ENCODE data around the gene PARM1. TPM values are rescaled to one million over a fixed set of nuclear protein-coding genes. Genes with fewer than 3 reads are reported as not detected.

The PARM1 gene
- total and polyA plus RNA-seq, 2 experiments from 2014 or later: 4.9 to 10.4 TPM

DNA sequence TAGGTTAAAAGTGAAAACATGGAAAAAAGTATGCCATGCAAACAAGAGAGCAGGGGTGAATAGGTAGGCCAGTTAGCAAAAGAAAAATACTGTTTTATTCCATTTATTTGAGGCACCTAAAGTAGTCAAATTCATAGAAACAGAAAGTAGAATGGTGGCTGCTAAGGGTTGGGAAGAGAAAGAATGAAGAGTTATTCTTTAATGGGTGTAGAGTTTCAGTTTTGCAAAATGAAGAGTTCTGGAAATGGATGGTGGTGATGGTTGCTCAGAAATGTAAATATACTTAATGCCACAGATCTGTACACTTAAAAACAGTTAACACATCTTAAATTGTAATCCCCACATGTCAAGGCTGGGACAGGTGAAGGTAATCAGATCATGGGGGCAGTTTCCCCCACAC, 29.7 kb downstream of the PARM1 start:
- DNase-seq (ENCODE audit: low spot score): no peak
- Mint-ChIP-seq H3K27me3 (ENCODE audit: insufficient read depth, low read depth, poor library complexity) (no peaks in the 10 kb centered on the region), H3K4me3 (no peak overlapping the region), H3K27ac (no peak overlapping the region), H3K36me3 (ENCODE audit: low read depth) (peaks cover 4% of the 10 kb centered on the region; the same call in 2 of the 3 replicates), H3K9me3 (peaks cover 4% of the 10 kb centered on the region; the same call in 1 of the 3 replicates), H3K4me1 (no peaks in the 10 kb centered on the region)
- Histone ChIP-seq H3K79me2 (replicated peaks; ENCODE audit: insufficient read depth) (no peaks in the 10 kb centered on the region), H3K4me3 (no peak overlapping the region), H3F3A (replicated peaks; ENCODE audit: low read depth) (no peaks in the 10 kb centered on the region), H3K36me3 (ENCODE audit: insufficient read depth) (no peaks in the 10 kb centered on the region), H3K4me1 (ENCODE audit: insufficient read depth) (no peaks in the 10 kb centered on the region), H3K4me2 (no peak overlapping the region), H2AFZ (no peak overlapping the region), H3K9me2 (ENCODE audit: insufficient read depth) (peaks cover 6% of the 10 kb centered on the region), H3K27ac (ENCODE audit: low read depth) (no peak overlapping the region), H3K27me3 (ENCODE audit: insufficient read depth) (no peaks in the 10 kb centered on the region), H4K20me1 (replicated peaks; ENCODE audit: insufficient read depth) (no peaks in the 10 kb centered on the region)
- no peak for ATAC-seq
- no peak for TF ChIP-seq ZNF331 (CRISPR knock-in tag; IDR thresholded peaks at IDR 0.05; ENCODE audit: low read depth)
- TF ChIP-seq CREB1 (CRISPR knock-in tag; IDR thresholded peaks at IDR 0.05; ENCODE audit: low read depth): no peak
- TF ChIP-seq EZH2phosphoT487 (IDR thresholded peaks at IDR 0.05; ENCODE audit: unreplicated experiment): no peak

- Histone ChIP-seq H3K4me2 (no peak overlapping the region), H4K20me1 (replicated peaks; ENCODE audit: insufficient read depth) (no peaks in the 10 kb centered on the region), H3K9me2 (ENCODE audit: insufficient read depth) (peaks cover 6% of the 10 kb centered on the region), H3K4me1 (ENCODE audit: insufficient read depth) (no peaks in the 10 kb centered on the region), H2AFZ (no peak overlapping the region), H3K36me3 (ENCODE audit: insufficient read depth) (no peaks in the 10 kb centered on the region), H3K27me3 (ENCODE audit: insufficient read depth) (no peaks in the 10 kb centered on the region), H3K27ac (ENCODE audit: low read depth) (no peak overlapping the region), H3K79me2 (replicated peaks; ENCODE audit: insufficient read depth) (no peaks in the 10 kb centered on the region), H3K4me3 (no peak overlapping the region), H3F3A (replicated peaks; ENCODE audit: low read depth) (no peaks in the 10 kb centered on the region)
- Mint-ChIP-seq H3K27ac (no peak overlapping the region), H3K4me1 (no peaks in the 10 kb centered on the region), H3K4me3 (no peak overlapping the region), H3K27me3 (ENCODE audit: insufficient read depth, low read depth, poor library complexity) (no peaks in the 10 kb centered on the region), H3K9me3 (peaks cover 4% of the 10 kb centered on the region; the same call in 1 of the 3 replicates), H3K36me3 (ENCODE audit: low read depth) (peaks cover 4% of the 10 kb centered on the region; the same call in 2 of the 3 replicates)
- DNase-seq (ENCODE audit: low spot score) (no peak), ATAC-seq (no peak)
- no peak for TF ChIP-seq CREB1 (CRISPR knock-in tag; IDR thresholded peaks at IDR 0.05; ENCODE audit: low read depth)
- TF ChIP-seq ZNF331 (CRISPR knock-in tag; IDR thresholded peaks at IDR 0.05; ENCODE audit: low read depth): no peak
- no peak for TF ChIP-seq JUNB (IDR thresholded peaks at IDR 0.05; ENCODE audit: unreplicated experiment)
- no peak for TF ChIP-seq EZH2phosphoT487 (IDR thresholded peaks at IDR 0.05; ENCODE audit: unreplicated experiment)
- TF ChIP-seq, protein P1, sequence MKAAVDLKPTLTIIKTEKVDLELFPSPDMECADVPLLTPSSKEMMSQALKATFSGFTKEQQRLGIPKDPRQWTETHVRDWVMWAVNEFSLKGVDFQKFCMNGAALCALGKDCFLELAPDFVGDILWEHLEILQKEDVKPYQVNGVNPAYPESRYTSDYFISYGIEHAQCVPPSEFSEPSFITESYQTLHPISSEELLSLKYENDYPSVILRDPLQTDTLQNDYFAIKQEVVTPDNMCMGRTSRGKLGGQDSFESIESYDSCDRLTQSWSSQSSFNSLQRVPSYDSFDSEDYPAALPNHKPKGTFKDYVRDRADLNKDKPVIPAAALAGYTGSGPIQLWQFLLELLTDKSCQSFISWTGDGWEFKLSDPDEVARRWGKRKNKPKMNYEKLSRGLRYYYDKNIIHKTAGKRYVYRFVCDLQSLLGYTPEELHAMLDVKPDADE (IDR thresholded peaks at IDR 0.05): no peak
- no peak for TF ChIP-seq STAT1 (IDR thresholded peaks at IDR 0.05; ENCODE audit: unreplicated experiment)
- no peak for TF ChIP-seq NANOG (IDR thresholded peaks at IDR 0.05; ENCODE audit: borderline replicate concordance)
- TF ChIP-seq POLR2AphosphoS5 (IDR thresholded peaks at IDR 0.05; ENCODE audit: low read depth): no peak
- TF ChIP-seq, protein P2, sequence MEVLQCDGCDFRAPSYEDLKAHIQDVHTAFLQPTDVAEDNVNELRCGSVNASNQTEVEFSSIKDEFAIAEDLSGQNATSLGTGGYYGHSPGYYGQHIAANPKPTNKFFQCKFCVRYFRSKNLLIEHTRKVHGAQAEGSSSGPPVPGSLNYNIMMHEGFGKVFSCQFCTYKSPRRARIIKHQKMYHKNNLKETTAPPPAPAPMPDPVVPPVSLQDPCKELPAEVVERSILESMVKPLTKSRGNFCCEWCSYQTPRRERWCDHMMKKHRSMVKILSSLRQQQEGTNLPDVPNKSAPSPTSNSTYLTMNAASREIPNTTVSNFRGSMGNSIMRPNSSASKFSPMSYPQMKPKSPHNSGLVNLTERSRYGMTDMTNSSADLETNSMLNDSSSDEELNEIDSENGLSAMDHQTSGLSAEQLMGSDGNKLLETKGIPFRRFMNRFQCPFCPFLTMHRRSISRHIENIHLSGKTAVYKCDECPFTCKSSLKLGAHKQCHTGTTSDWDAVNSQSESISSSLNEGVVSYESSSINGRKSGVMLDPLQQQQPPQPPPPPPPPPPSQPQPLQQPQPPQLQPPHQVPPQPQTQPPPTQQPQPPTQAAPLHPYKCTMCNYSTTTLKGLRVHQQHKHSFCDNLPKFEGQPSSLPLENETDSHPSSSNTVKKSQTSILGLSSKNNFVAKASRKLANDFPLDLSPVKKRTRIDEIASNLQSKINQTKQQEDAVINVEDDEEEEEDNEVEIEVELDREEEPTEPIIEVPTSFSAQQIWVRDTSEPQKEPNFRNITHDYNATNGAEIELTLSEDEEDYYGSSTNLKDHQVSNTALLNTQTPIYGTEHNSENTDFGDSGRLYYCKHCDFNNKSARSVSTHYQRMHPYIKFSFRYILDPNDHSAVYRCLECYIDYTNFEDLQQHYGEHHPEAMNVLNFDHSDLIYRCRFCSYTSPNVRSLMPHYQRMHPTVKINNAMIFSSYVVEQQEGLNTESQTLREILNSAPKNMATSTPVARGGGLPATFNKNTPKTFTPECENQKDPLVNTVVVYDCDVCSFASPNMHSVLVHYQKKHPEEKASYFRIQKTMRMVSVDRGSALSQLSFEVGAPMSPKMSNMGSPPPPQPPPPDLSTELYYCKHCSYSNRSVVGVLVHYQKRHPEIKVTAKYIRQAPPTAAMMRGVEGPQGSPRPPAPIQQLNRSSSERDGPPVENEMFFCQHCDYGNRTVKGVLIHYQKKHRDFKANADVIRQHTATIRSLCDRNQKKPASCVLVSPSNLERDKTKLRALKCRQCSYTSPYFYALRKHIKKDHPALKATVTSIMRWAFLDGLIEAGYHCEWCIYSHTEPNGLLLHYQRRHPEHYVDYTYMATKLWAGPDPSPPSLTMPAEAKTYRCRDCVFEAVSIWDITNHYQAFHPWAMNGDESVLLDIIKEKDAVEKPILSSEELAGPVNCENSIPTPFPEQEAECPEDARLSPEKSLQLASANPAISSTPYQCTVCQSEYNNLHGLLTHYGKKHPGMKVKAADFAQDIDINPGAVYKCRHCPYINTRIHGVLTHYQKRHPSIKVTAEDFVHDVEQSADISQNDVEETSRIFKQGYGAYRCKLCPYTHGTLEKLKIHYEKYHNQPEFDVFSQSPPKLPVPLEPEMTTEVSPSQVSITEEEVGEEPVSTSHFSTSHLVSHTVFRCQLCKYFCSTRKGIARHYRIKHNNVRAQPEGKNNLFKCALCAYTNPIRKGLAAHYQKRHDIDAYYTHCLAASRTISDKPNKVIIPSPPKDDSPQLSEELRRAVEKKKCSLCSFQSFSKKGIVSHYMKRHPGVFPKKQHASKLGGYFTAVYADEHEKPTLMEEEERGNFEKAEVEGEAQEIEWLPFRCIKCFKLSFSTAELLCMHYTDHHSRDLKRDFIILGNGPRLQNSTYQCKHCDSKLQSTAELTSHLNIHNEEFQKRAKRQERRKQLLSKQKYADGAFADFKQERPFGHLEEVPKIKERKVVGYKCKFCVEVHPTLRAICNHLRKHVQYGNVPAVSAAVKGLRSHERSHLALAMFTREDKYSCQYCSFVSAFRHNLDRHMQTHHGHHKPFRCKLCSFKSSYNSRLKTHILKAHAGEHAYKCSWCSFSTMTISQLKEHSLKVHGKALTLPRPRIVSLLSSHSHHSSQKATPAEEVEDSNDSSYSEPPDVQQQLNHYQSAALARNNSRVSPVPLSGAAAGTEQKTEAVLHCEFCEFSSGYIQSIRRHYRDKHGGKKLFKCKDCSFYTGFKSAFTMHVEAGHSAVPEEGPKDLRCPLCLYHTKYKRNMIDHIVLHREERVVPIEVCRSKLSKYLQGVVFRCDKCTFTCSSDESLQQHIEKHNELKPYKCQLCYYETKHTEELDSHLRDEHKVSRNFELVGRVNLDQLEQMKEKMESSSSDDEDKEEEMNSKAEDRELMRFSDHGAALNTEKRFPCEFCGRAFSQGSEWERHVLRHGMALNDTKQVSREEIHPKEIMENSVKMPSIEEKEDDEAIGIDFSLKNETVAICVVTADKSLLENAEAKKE (CRISPR knock-in tag; IDR thresholded peaks at IDR 0.05): no peak
- TF ChIP-seq REST (IDR thresholded peaks at IDR 0.05; ENCODE audit: unreplicated experiment): no peak
- TF ChIP-seq ZNF114 (CRISPR knock-in tag; IDR thresholded peaks at IDR 0.05): no peak
These were observed 31.4 kb downstream of the PARM1 start for GRCh38 chr4:74964311-74964710.
